ENCODE measurements around the gene NUAK2.
"Not testable (repeated sequence)": the region's sequence is repeated elsewhere in the genome, so short reads cannot be mapped to it uniquely, and the experiment has no call there.

The NUAK2 gene

GRCh38 chr1:205283270-205284147 is 38.0 kb downstream of the NUAK2 start:
- DNase-seq, result no peak
- no peak for TF ChIP-seq CTCF (IDR thresholded peaks at IDR 0.05; ENCODE audit: low read depth, low read length, missing control alignments)
- no peaks in the 10 kb centered on the region for H3K27me3 ChIP-seq (replicated peaks)
- H3K36me3 ChIP-seq (replicated peaks), result no peaks in the 10 kb centered on the region
- no peak overlapping the region for H3K4me3 ChIP-seq (ENCODE audit: low read depth, low read length)
- no peak overlapping the region for H3K27ac ChIP-seq
- in situ Hi-C loops (cut with HindIII; ENCODE audit: low pct_ligation_motif_present, low sequenced_read_pairs), result no loop called here

DNA sequence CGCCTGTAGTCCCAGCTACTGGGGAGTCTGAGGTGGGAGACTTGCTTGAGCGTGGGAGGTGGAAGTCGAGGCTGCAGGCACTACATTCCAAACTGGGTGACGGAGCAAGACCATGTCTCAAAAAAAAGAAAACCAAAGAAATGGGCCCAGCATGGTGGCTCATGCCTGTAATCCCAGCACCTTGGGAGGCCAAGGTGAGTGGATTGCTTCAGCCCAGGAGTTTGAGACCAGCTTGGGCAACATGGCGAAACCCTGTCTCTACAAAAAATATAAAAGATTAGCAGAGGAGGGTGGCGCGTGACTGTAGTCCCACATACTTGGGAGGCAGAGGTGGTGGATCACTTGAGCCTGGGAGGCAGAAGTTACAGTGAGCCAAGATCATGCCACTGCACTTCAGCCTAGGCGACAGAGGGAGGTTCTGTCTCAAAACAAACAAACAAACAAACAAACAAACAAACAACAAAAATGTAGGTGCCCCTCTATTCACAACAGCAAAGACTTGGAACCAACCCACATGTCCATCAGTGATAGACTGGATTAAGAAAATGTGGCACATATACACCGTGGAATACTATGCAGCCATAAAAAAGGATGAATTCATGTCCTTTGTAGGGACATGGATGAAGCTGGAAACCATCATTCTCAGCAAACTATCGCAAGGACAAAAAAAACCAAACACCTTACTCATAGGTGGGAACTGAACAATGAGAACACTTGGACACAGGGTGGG is 40.7 kb downstream of the NUAK2 start:
- H3K27me3 ChIP-seq (replicated peaks); H3K36me3 ChIP-seq (replicated peaks); in situ Hi-C loops (cut with HindIII; ENCODE audit: low pct_ligation_motif_present, low sequenced_read_pairs); H3K4me3 ChIP-seq (ENCODE audit: low read depth, low read length); DNase-seq; H3K27ac ChIP-seq: not testable (repeated sequence)

GRCh38 chr1:205279986-205280385 is 41.6 kb downstream of the NUAK2 start:
- H3K27ac ChIP-seq, result no peak overlapping the region
- no peak for TF ChIP-seq CTCF (IDR thresholded peaks at IDR 0.05; ENCODE audit: low read depth, low read length, missing control alignments)
- no peak for DNase-seq
- H3K27me3 ChIP-seq (replicated peaks), result no peaks in the 10 kb centered on the region
- in situ Hi-C loops (cut with HindIII; ENCODE audit: low pct_ligation_motif_present, low sequenced_read_pairs), result loop anchor here (10.0 kb wide), 1 partner anchor 45 kb away; the partner anchor contains the start of gene NUAK2
- no peak overlapping the region for H3K4me3 ChIP-seq (ENCODE audit: low read depth, low read length)
- H3K36me3 ChIP-seq (replicated peaks), result no peaks in the 10 kb centered on the region

DNA sequence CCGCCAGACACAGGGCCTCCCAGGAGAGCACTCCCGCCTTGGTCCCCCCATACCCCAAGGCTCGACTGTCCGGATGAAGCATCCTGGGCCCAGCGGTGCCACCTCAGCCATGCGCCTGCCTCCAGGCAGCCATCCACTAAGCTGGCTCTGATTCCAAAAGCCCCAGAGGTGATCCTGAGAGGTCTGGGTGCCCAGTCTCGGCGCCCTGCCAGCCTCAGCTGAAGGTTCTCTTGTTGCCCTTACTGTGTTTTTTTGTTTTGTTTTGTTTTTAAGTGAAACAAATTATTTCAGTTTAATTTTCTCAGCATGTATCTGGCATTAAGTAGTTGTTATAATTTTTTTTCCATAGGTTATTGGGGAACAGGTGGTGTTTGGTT is 44.9 kb downstream of the NUAK2 start:
- no peak overlapping the region for H3K4me3 ChIP-seq (ENCODE audit: low read depth, low read length)
- no peak for DNase-seq
- H3K27ac ChIP-seq, result no peak overlapping the region
- TF ChIP-seq CTCF (IDR thresholded peaks at IDR 0.05; ENCODE audit: low read depth, low read length, missing control alignments), result no peak
- in situ Hi-C loops (cut with HindIII; ENCODE audit: low pct_ligation_motif_present, low sequenced_read_pairs), result loop anchor here (10.0 kb wide), 1 partner anchor 48 kb away; the partner anchor contains the start of gene NUAK2
- H3K27me3 ChIP-seq (replicated peaks), result no peaks in the 10 kb centered on the region
- no peaks in the 10 kb centered on the region for H3K36me3 ChIP-seq (replicated peaks)

DNA sequence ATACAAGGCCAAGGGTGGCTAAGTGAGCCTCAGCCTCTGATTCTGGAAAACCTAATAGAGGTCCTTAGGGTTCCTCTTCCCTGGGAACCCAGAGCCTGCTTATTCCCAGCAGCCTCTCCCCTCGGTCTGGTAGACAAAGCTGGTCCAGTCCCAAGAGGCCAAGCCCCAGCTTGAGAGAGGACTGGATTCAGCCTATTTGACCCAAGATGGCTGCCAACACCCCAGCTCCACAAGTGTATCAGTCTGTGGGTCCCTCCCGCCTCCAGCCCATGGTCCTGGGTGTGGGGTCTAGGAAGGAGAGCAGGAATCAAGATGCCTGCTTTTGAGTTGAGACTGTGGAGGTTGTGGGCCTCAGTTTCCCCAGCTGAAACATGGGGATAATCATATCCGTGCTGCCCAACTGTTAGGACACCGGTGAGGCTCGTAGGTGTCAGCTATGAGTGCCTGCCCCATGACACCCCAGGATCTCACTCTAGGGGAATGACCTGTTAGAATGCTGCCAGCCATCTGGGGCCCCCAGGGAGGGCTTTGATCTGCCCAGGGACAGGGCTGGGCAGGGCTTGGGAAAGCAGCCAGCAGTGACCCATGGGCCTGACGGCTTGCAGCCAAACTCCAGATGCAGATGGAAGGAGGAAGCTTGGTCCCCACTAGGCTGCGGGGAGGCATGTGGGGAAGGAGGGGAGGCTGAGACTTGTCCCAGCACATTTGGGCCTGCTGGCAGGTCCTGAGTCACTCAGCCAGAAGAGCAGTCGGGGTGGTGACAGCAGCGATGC is 45.4 kb downstream of the NUAK2 start:
- TF ChIP-seq CTCF (IDR thresholded peaks at IDR 0.05; ENCODE audit: low read depth, low read length, missing control alignments), result no peak
- no peaks in the 10 kb centered on the region for H3K27me3 ChIP-seq (replicated peaks)
- no peak overlapping the region for H3K4me3 ChIP-seq (ENCODE audit: low read depth, low read length)
- H3K27ac ChIP-seq, result no peak overlapping the region
- H3K36me3 ChIP-seq (replicated peaks), result no peaks in the 10 kb centered on the region
- no peak for DNase-seq
- in situ Hi-C loops (cut with HindIII; ENCODE audit: low pct_ligation_motif_present, low sequenced_read_pairs), result loop anchor here (10.0 kb wide), 1 partner anchor 49 kb away; the partner anchor contains the start of gene NUAK2

All from brain microvascular endothelial cell (primary cell).